GM10266 (cell line): ENCODE measurements around the gene CACNA2D2.

Experiments used
- DNase-seq: peaks from one replicate; pipeline ENCODE4 v3.0.0; 2012; ENCODE audit errors: extremely low spot score
- CTCF ChIP-seq: IDR thresholded peaks from 2 replicates; pipeline ENCODE4 v1.5.1; 2012; ENCODE audit warnings: mild to moderate bottlenecking, low read depth; ENCODE audit not compliant: control insufficient read depth, insufficient read depth; ENCODE audit errors: missing control alignments

CACNA2D2 gene

GRCh38 chr3:50436114-50436674 is 67.2 kb downstream of the CACNA2D2 start:
- peak; percentile 73 for TF ChIP-seq CTCF
- peak; percentile 79 for DNase-seq

DNA sequence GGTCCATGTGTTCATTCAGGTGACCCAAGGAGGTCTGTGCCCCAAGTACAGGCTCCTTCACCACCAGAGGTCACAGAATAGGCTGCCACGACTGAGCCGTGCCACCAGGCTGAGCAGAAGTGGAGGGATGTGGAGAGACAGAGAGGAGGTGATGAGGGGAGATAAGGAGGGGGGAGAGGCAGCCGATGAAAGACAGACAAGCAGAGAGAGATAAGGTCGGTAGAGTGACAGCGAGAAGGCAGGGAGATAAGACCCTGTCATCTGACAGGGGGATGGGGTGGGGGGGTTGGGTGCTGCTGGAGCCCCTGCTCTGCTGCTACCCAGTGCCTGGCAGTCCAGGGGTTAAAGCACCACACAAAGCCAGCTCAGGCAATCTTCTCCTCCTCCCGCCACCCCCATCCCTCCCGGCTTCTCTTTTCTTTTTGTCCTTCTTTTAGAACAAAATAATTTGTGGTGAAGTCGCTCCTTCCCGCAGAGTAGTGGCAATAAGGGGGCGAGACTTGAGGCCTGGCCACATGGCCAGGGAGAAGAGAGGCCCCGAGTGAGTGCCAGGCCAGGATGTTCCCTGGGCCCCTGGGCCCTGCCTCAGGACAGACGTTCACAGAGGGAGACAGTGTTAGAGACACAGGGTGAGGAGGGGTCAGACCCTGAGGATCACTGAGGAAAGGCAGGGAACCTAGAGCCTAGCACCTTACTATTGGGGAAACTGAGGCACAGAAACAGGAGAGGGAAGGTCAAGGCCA is 67.9 kb downstream of the CACNA2D2 start:
- no peak for TF ChIP-seq CTCF
- no peak for DNase-seq

DNA sequence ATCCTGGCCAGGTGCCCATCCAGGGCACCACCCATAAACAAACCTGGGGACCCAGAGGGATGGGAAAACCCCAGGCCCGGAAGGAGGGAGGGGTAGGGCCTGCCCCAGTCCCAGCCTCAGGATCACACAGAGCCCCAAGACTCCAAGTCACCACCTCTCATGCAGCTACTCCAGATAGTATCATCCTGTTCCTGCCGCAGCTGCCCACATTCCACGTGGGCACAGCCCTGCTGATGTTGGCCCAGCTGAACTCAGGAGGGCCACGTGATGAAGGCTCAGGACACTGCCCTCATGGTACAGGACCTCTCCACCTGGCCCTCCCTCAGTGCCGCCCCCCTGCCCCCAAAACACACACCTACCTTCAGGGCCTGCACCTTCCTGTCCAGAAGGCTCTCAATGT is 69.5 kb downstream of the CACNA2D2 start:
- no peak for TF ChIP-seq CTCF
- no peak for DNase-seq

GRCh38 chr3:50430950-50431435 is 72.4 kb downstream of the CACNA2D2 start:
- no peak for TF ChIP-seq CTCF

GRCh38 chr3:50430191-50430590 is 73.2 kb downstream of the CACNA2D2 start:
- TF ChIP-seq CTCF = no peak
- no peak for DNase-seq

More at GRCh38 chr3:50430950-50431435, 72.4 kb downstream of the CACNA2D2 start:
- DNase-seq = no peak

DNA sequence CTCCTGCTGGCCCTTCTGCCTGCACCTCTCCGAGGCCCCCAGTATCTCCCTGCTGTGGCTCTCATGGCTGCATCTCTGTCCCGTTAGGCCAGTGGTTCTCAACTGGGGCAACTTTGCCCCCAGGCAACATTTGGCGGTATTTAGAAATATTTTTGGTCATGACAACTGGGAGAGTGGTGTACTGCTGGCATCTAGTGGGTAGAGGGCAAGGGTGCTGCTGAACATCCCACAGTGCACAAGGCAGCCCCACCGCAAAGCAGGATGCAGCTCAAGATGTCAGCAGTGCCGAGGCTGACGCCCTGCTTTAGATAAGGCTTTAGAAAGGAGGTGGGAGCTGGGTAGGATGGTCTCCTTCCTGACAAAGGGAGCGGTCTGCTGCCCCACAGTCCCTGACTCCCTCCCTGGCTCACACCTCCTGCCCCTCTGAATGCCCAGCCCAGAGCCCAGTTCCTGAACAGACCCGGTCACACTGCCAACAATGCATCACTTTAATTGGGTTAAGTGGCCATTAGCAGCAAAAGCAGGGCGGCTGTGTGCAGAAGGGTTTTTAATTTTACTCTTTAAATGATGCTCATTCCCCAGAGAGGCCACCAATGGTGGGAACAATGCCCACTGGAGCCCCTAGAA is 75.3 kb downstream of the CACNA2D2 start:
- TF ChIP-seq CTCF = no peak
- no peak for DNase-seq

GRCh38 chr3:50427217-50427616 is 76.2 kb downstream of the CACNA2D2 start:
- no peak for DNase-seq
- TF ChIP-seq CTCF = no peak
